Nephron progenitor cell (in vitro differentiated cells): Measurements from ENCODE around the gene CDK14.

Experiments used
- DNase-seq: peaks from one replicate; pipeline ENCODE4 v3.0.0; 2021
- H3K27ac Mint-ChIP-seq: 2 replicates; pipeline ENCODE4 v1.8.0; 2021; ENCODE audit warnings: mild to moderate bottlenecking, moderate library complexity, mixed read lengths
- H3K27me3 Mint-ChIP-seq: 2 replicates; pipeline ENCODE4 v1.8.0; 2021; ENCODE audit warnings: mild to moderate bottlenecking, low read depth, mixed read lengths; ENCODE audit not compliant: poor library complexity
- H3K36me3 Mint-ChIP-seq: 2 replicates; pipeline ENCODE4 v1.8.0; 2021; ENCODE audit warnings: low read depth, mixed read lengths
- H3K4me1 Mint-ChIP-seq: 2 replicates; pipeline ENCODE4 v1.8.0; 2021; ENCODE audit warnings: mixed read lengths
- H3K4me3 Mint-ChIP-seq: 2 replicates; pipeline ENCODE4 v1.8.0; 2021; ENCODE audit warnings: mild to moderate bottlenecking, moderate library complexity, mixed read lengths
- H3K9me3 Mint-ChIP-seq: 2 replicates; pipeline ENCODE4 v1.8.0; 2021; ENCODE audit warnings: mild to moderate bottlenecking, moderate library complexity, mixed read lengths
- TF ChIP-seq, protein P1 (sequence below): fragments of 200-600 bp; sonication (generic); IDR thresholded peaks from 2 replicates; pipeline ENCODE4 v1.5.0; 2021; ENCODE audit warnings: antibody characterized with exemption

CDK14 gene

DNA sequence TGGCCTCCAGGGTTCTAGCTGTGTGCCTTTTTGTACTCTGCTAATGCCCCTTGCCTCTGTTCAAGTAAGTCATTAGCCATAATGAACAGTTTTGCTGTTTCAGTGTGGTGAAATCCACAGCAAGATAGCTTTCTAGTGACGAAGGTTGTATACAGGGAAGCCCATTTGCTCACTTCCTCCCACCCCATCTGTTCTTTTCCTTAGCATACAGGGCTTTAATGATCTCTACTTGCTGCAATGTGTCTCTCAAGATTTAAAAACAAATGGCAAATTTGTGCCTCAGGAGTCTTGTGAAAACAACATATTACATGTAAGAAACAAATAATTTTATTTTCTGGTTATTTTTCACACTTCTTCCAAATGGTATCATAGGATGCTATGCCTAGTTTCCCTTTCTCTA, 243.2 kb downstream of the CDK14 start:
- TF ChIP-seq, protein P1, sequence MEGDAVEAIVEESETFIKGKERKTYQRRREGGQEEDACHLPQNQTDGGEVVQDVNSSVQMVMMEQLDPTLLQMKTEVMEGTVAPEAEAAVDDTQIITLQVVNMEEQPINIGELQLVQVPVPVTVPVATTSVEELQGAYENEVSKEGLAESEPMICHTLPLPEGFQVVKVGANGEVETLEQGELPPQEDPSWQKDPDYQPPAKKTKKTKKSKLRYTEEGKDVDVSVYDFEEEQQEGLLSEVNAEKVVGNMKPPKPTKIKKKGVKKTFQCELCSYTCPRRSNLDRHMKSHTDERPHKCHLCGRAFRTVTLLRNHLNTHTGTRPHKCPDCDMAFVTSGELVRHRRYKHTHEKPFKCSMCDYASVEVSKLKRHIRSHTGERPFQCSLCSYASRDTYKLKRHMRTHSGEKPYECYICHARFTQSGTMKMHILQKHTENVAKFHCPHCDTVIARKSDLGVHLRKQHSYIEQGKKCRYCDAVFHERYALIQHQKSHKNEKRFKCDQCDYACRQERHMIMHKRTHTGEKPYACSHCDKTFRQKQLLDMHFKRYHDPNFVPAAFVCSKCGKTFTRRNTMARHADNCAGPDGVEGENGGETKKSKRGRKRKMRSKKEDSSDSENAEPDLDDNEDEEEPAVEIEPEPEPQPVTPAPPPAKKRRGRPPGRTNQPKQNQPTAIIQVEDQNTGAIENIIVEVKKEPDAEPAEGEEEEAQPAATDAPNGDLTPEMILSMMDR = no peak
- H3K36me3 Mint-ChIP-seq = peaks cover 25% of the 10 kb centered on the region
- DNase-seq = no peak
- H3K4me3 Mint-ChIP-seq = no peak overlapping the region
- H3K27me3 Mint-ChIP-seq = no peaks in the 10 kb centered on the region
- peaks cover 22% of the 10 kb centered on the region for H3K9me3 Mint-ChIP-seq
- H3K4me1 Mint-ChIP-seq = peaks cover 13% of the 10 kb centered on the region
- H3K27ac Mint-ChIP-seq = no peak overlapping the region

DNA sequence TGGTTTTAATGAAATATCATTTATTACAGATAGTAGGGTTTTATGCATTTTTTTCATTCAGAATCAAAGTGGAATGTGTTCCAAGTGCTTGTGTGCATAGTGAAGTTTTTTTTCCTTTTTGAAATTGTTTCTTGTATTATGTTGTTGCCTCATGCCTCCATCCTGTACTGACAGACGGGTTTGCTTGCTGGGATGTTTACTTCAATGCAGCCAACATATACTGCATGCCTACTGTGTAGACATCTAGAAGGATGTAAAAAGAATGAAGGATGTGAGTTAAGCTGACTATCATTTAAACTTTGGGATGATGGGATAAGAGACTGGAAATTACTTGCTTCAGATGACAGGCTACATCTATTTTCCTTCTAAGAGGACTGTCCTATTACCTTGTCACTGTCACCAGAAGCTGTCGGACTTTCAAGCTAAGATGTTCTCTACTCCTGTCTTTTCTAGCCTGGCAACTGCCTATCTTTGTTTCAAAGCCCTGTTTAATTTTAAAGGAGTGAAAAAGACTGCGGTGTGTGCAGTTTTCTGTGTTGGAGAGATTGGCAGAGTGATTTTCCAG, 243.7 kb downstream of the CDK14 start:
- Mint-ChIP-seq H3K36me3 (peaks cover 25% of the 10 kb centered on the region), H3K4me3 (no peak overlapping the region), H3K27ac (no peak overlapping the region), H3K9me3 (peaks cover 22% of the 10 kb centered on the region), H3K4me1 (peaks cover 8% of the 10 kb centered on the region), H3K27me3 (no peaks in the 10 kb centered on the region)
- TF ChIP-seq, protein P1 = no peak
- no peak for DNase-seq

DNA sequence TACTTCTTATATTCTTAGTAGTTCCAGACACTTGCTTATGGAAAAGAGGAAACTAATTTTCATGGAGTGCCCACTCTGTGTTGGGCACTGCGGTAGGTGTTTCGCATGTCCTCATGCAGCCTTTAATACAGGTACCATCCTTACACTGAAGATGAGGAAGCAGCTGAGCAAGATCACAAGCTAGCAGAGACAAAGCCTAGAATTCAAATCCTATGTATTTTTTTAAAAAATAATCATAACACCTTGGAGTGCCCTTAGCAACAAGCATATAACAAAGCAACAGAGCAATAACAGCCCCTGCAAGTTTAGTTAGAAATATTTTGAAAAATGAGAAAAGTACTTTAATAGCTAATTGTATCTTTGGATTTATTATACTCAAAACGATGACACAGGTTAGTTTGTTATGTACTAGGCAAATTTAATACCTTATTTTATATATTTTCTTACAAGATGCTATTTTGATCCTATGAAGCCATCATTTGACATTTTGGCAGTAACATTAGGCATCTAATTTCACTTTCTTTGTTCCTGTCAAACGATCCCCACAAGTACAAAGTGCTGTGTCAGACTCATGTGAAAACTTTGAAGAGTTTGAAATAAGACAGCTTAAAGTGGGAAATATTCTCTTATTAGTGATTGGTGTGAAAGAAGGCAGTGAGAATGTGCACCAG, 245.8 kb downstream of the CDK14 start:
- no peaks in the 10 kb centered on the region for H3K27me3 Mint-ChIP-seq

DNA sequence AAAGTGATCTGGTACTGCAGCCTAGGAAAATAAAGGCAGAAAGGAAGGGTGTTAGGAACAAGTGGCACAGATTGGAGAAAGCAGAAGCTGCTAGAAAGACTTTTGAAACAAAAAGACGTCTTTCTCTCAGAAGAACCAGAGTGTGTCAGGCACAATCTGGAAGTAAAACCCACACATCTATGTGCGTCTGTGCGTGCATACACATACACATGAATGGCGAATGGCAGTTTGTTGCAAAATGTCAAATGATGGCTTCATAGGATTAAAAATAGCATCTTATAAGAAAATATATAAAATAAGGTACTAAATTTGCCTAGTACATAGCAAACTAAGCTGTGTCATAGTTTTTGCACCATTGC, 246.3 kb downstream of the CDK14 start:
- DNase-seq = no peak
- H3K9me3 Mint-ChIP-seq = peaks cover 21% of the 10 kb centered on the region
- H3K4me1 Mint-ChIP-seq = peaks cover 5% of the 10 kb centered on the region
- H3K27ac Mint-ChIP-seq = peak overlapping the region; percentile 92
- no peak overlapping the region for H3K4me3 Mint-ChIP-seq
- TF ChIP-seq, protein P1 = no peak
- H3K36me3 Mint-ChIP-seq = peaks cover 25% of the 10 kb centered on the region
- no peaks in the 10 kb centered on the region for H3K27me3 Mint-ChIP-seq

More for the DNA sequence above, 245.8 kb downstream of the CDK14 start:
- peaks cover 22% of the 10 kb centered on the region for H3K9me3 Mint-ChIP-seq
- H3K4me1 Mint-ChIP-seq = peaks cover 5% of the 10 kb centered on the region
- TF ChIP-seq, protein P1 = no peak
- no peak for DNase-seq
- H3K27ac Mint-ChIP-seq = peak overlapping the region; percentile 92
- no peak overlapping the region for H3K4me3 Mint-ChIP-seq
- peaks cover 25% of the 10 kb centered on the region for H3K36me3 Mint-ChIP-seq

DNA sequence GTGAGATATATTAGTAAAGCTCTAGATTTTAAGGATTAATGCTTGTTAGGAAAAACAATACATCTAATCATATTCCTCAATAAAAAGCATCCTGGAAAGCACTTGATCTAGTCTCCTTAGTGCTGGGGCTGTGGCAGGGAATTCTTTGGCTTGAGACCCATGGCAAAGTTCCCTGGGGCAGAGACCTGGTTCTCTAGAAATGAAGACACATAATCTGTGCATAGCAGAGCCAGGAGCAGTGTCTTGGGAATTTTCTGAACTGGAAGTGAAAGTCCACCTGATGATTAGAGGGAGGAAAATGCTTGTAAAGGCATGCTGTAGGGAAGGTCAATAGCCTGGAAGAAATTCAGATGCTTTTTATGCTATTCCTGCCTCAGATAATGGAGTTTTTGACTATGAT, 247.4 kb downstream of the CDK14 start:
- DNase-seq = no peak
- Mint-ChIP-seq H3K27me3 (no peaks in the 10 kb centered on the region), H3K9me3 (peaks cover 11% of the 10 kb centered on the region), H3K27ac (no peak overlapping the region), H3K4me3 (no peak overlapping the region), H3K4me1 (peaks cover 5% of the 10 kb centered on the region), H3K36me3 (peaks cover 15% of the 10 kb centered on the region)
- TF ChIP-seq, protein P1 = no peak

DNA sequence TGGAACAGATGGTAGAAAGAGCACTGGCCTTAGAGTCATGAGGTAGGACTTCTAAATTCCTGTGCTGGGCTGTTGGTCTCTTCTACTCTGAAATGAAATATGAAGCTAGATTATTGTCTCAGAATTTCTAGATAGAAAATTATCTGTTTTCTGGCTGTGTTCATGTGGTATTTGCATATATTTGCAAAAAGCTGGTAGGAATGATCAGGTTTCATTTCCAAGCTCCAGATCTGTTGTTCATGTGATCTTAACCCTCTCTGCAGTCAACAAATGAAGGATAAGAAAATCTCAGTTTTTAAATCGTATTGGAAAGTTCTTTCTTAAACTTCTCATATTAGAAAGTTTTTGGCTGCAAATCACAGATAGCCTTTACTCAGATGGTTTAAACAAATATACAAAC, 248.3 kb downstream of the CDK14 start:
- TF ChIP-seq, protein P1 = no peak
- H3K27ac Mint-ChIP-seq = no peak overlapping the region
- DNase-seq = no peak
- H3K9me3 Mint-ChIP-seq = peaks cover 6% of the 10 kb centered on the region
- no peaks in the 10 kb centered on the region for H3K27me3 Mint-ChIP-seq
- peaks cover 12% of the 10 kb centered on the region for H3K4me1 Mint-ChIP-seq
- no peak overlapping the region for H3K4me3 Mint-ChIP-seq
- peaks cover 14% of the 10 kb centered on the region for H3K36me3 Mint-ChIP-seq
